HCT116 (cell line): ENCODE measurements around the gene TTC1.

Source experiments
- CTCF ChIP-seq, 3 experiments: fragments of 200-600 bp in 1 of 3; sonication (generic) in 1 of 3; IDR thresholded peaks in 2 of 3; conservative IDR thresholded peaks in 1 of 3; 2 replicates each; pipeline ENCODE4 v1.5.1; 2012 to 2017; ENCODE audit warnings: low read depth in 2 of 3, low read length in 2 of 3, antibody characterized with exemption in 1 of 3, borderline replicate concordance in 1 of 3, control low read depth in 1 of 3, mild to moderate bottlenecking in 1 of 3, mixed read lengths in 1 of 3, mixed run types in 1 of 3, moderate library complexity in 1 of 3; ENCODE audit not compliant: insufficient read depth in 1 of 3
- EZH2phosphoT487 ChIP-seq: fragments of 200-600 bp; IDR thresholded peaks from 2 replicates; pipeline ENCODE4 v1.6.1; 2018; ENCODE audit warnings: antibody characterized with exemption, borderline replicate concordance
- JUND ChIP-seq: IDR thresholded peaks from 2 replicates; pipeline ENCODE4 v1.6.1; 2012
- POLR2A ChIP-seq: IDR thresholded peaks from 2 replicates; pipeline ENCODE4 v1.7.0; 2011; ENCODE audit warnings: borderline replicate concordance; ENCODE audit not compliant: insufficient read depth, insufficient read length; ENCODE audit errors: extremely low read depth
- SIN3A ChIP-seq: IDR thresholded peaks from 2 replicates; pipeline ENCODE4 v1.6.1; 2012; ENCODE audit warnings: low read depth
- SRF ChIP-seq: IDR thresholded peaks from 2 replicates; pipeline ENCODE4 v1.6.1; 2012; ENCODE audit warnings: low read depth
- TF ChIP-seq, protein P1 (sequence below): IDR thresholded peaks from 2 replicates; pipeline ENCODE4 v1.6.1; 2012; ENCODE audit warnings: low read depth

GRCh38 chr5:160061770-160062169 lies 52.8 kb downstream of the TTC1 start:
- TF ChIP-seq, protein P1, sequence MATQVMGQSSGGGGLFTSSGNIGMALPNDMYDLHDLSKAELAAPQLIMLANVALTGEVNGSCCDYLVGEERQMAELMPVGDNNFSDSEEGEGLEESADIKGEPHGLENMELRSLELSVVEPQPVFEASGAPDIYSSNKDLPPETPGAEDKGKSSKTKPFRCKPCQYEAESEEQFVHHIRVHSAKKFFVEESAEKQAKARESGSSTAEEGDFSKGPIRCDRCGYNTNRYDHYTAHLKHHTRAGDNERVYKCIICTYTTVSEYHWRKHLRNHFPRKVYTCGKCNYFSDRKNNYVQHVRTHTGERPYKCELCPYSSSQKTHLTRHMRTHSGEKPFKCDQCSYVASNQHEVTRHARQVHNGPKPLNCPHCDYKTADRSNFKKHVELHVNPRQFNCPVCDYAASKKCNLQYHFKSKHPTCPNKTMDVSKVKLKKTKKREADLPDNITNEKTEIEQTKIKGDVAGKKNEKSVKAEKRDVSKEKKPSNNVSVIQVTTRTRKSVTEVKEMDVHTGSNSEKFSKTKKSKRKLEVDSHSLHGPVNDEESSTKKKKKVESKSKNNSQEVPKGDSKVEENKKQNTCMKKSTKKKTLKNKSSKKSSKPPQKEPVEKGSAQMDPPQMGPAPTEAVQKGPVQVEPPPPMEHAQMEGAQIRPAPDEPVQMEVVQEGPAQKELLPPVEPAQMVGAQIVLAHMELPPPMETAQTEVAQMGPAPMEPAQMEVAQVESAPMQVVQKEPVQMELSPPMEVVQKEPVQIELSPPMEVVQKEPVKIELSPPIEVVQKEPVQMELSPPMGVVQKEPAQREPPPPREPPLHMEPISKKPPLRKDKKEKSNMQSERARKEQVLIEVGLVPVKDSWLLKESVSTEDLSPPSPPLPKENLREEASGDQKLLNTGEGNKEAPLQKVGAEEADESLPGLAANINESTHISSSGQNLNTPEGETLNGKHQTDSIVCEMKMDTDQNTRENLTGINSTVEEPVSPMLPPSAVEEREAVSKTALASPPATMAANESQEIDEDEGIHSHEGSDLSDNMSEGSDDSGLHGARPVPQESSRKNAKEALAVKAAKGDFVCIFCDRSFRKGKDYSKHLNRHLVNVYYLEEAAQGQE, result no peak
- TF ChIP-seq CTCF (IDR thresholded peaks at IDR 0.05 in 2 of 3, conservative IDR thresholded peaks at IDR 0.05 in 1 of 3; ENCODE audit: borderline replicate concordance in 1 of 3, insufficient read depth in 1 of 3, low read depth in 2 of 3, low read length in 2 of 3), result no peak
- no peak for TF ChIP-seq POLR2A
- no peak for TF ChIP-seq EZH2phosphoT487
- TF ChIP-seq JUND, result no peak
- TF ChIP-seq SIN3A, result no peak
- no peak for TF ChIP-seq SRF
